GM13977 (cell line): ENCODE data around the gene POP4.

ENCODE experiments used
- DNase-seq: peaks from one replicate; pipeline ENCODE4 v3.0.0; 2012; ENCODE audit warnings: low spot score
- CTCF ChIP-seq: IDR thresholded peaks from 2 replicates; pipeline ENCODE4 v1.5.1; 2012; ENCODE audit warnings: mild to moderate bottlenecking, control low read depth; ENCODE audit not compliant: insufficient read depth; ENCODE audit errors: extremely low read depth, missing control alignments
- in situ Hi-C: fragments of 300-500 bp; cut with MboI; formaldehyde crosslinking; loops from one replicate; pipeline ENCODE4 v1.12.0; 2022; ENCODE audit warnings: low sequenced_read_pairs, low pct_unique_long_range_greater_than_20kb, mixed read lengths, inconsistent platforms; ENCODE audit not compliant: unreplicated experiment

The POP4 gene

GRCh38 chr19:29612121-29612520 lies 6.0 kb downstream of the POP4 start:
- TF ChIP-seq CTCF = no peak
- in situ Hi-C loops = no loop called here
- DNase-seq = no peak

DNA sequence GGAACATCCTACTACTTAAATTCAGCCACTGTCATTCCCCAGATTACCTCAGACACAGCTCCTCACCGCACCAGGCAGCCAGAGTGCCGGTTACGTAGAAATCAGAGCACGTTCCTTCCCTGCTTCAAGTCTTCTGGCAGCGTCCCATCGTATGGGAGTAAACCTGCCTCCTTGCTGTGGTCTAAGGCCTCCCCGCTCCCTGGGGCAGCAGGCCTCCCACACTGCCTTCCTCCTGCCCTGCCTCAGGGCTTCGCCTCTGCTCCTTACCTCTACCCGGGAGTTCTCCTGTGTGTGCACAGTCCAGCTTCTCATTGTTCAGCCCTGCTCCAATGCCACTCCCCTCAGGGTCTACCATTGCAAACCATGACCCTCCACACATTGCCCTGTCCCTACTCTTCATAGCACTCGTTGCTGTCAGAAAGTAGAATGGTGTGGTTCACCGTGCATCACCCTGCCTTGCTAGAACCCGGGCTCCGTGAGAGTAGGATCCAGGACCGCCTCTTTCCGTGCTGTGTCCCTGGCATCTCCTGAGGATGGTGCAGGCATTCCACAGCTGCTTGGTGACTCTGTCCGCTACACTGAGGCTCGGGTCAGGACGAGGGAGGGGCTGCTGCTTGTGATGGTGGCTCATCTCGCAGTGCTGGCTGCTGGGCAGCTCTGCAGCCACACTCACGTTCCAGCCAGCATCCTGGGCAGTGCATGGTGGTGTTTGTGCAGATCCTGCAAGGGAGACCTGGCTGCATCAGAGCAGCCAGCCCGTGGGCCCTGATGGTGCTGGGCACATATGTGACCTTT lies 6.9 kb downstream of the POP4 start:
- no peak for DNase-seq
- in situ Hi-C loops = no loop called here
- no peak for TF ChIP-seq CTCF

DNA sequence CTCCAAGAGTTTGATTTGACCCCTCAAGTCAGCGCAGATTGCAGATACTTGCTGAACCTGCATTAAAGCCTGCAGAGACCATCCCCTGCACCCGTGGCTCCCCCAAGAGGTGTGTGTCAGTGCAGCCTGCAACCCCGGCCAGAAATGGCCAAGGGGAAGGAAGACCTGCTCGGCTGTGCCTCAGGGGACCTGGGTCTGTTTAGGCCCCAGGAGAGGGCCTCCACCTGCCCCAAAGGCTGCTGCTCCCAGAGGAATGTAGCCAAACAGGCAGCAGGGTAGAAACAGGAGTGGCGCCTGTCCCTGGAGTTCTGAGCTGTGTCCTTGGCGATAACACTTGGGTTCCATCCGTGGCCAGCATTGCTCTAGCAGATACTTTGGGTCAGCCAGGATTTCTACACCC lies 8.0 kb downstream of the POP4 start:
- no peak for DNase-seq
- TF ChIP-seq CTCF = no peak
- in situ Hi-C loops = no loop called here

DNA sequence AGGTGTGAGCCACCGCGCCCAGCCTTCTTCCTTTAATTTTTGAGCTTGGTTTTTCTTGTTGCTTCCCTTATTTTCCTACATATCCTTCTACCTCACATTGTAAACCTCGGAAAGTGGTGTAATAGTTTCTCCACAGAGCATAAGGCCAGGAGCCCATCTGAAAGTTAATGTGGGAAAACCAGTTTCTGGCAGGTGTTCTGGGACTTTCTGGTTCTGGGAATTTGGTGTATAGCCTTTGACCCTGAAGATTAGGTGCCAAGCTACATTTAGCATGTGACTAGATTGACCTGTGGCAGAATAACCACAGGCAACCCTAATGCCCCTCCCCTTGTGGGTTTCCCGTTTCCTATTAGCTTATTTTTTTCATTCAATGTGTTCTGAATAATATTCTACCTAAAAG lies 8.7 kb downstream of the POP4 start:
- in situ Hi-C loops = no loop called here
- no peak for TF ChIP-seq CTCF
- DNase-seq = no peak

DNA sequence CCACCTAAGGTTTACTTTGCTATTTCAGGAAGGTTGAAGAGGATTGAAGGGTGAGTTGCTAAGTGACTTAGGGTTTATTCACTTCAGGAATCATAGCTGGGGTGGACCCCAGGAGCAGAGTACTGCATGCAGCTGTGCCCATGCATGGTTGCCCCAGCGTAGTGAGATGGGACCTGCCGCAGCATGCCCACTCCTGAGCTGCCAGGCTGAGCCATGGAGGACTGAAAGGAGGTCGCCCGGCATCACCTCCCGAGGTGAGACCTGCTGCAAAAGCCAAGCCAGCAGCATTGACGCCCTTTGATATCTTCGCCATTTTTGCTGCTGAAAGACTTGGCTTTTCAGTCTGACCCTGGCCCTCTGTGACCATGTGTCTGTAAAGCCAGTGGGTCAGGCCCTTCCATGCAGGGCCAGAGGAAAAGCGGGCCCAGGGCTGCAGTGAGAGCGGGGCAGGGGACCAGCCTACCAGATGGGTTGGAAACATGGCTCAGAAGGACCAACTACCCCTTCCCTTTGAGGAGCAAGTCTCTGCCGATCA lies 9.9 kb downstream of the POP4 start:
- in situ Hi-C loops = no loop called here

GRCh38 chr19:29616541-29616940 lies 10.5 kb downstream of the POP4 start:
- TF ChIP-seq CTCF = no peak
- in situ Hi-C loops = no loop called here
- DNase-seq = no peak

More for the DNA sequence above, 9.9 kb downstream of the POP4 start:
- no peak for TF ChIP-seq CTCF
- DNase-seq = no peak
